ENCODE measurements around the gene RABGAP1L. TPM values are rescaled to one million over a fixed set of nuclear protein-coding genes. Genes with fewer than 3 reads are reported as not detected.

The RABGAP1L gene
- polyA plus RNA-seq, 1 donor (not counting 4 experiments of a cell fraction or from before 2014, with no cell fraction given): 24.2 TPM

- H2AFZ ChIP-seq (ENCODE audit: control insufficient read depth, low read length): no peak overlapping the region
- H3K79me2 ChIP-seq (ENCODE audit: control insufficient read depth, insufficient read depth, low read length): no peaks in the 10 kb centered on the region
- dilution Hi-C loops (cut with MboI; ENCODE audit: extremely low pct_ligation_motif_present, low sequenced_read_pairs): no loop called here
- FAIRE-seq (no peak), DNase-seq (ENCODE audit: low read depth, low spot score) (no peak)
- no peaks in the 10 kb centered on the region for H4K20me1 ChIP-seq (ENCODE audit: control insufficient read depth, extremely low read depth, insufficient read depth, low read length)
- no peaks in the 10 kb centered on the region for H3K4me1 ChIP-seq (ENCODE audit: control insufficient read depth, extremely low read depth, insufficient read depth, low read length)
- H3K27me3 ChIP-seq (ENCODE audit: control insufficient read depth, extremely low read depth, insufficient read depth, low read length): no peaks in the 10 kb centered on the region
- H3K36me3 ChIP-seq (ENCODE audit: control insufficient read depth in 2 of 2, extremely low read depth in 1 of 2, insufficient read depth in 2 of 2, low read length in 2 of 2): peaks cover 0 to 2% of the 10 kb centered on the region in 2 experiments
- H3K4me2 ChIP-seq (ENCODE audit: control insufficient read depth, extremely low read depth, insufficient read depth, low read depth, low read length): no peak overlapping the region
- H3K9me1 ChIP-seq (ENCODE audit: control insufficient read depth, extremely low read depth, insufficient read depth, low read length): no peaks in the 10 kb centered on the region
- H3K9ac ChIP-seq (ENCODE audit: control insufficient read depth, extremely low read depth, insufficient read depth, low read length): no peak overlapping the region
- H3K4me3 ChIP-seq (ENCODE audit: control insufficient read depth in 2 of 3, extremely low read depth in 1 of 3, insufficient read depth in 2 of 3, low read depth in 1 of 3, low read length in 3 of 3): no peak overlapping the region
- no peak overlapping the region for H3K27ac ChIP-seq (ENCODE audit: control insufficient read depth, insufficient read depth, low read length)
- no peaks in the 10 kb centered on the region for H3K9me3 ChIP-seq (ENCODE audit: control insufficient read depth, low read depth, low read length)
- no peak for TF ChIP-seq EZH2 (IDR thresholded peaks at IDR 0.05; ENCODE audit: low read length)
- TF ChIP-seq CTCF (optimal IDR thresholded peaks at IDR 0.05 in 1 of 3, IDR thresholded peaks at IDR 0.05 in 1 of 3, conservative IDR thresholded peaks at IDR 0.05 in 1 of 3; ENCODE audit: extremely low read depth in 1 of 3, insufficient read depth in 2 of 3, low read length in 3 of 3): no peak
Measured at GRCh38 chr1:174297351-174297750, 138.0 kb downstream of the RABGAP1L start.

- Histone ChIP-seq H3K36me3 (ENCODE audit: control insufficient read depth in 2 of 2, extremely low read depth in 1 of 2, insufficient read depth in 2 of 2, low read length in 2 of 2) (peaks cover 0 to 2% of the 10 kb centered on the region in 2 experiments), H3K9me3 (ENCODE audit: control insufficient read depth, low read depth, low read length) (no peaks in the 10 kb centered on the region), H3K79me2 (ENCODE audit: control insufficient read depth, insufficient read depth, low read length) (no peaks in the 10 kb centered on the region), H3K27ac (ENCODE audit: control insufficient read depth, insufficient read depth, low read length) (no peak overlapping the region), H3K27me3 (ENCODE audit: control insufficient read depth, extremely low read depth, insufficient read depth, low read length) (no peaks in the 10 kb centered on the region), H3K4me1 (ENCODE audit: control insufficient read depth, extremely low read depth, insufficient read depth, low read length) (no peaks in the 10 kb centered on the region), H3K4me3 (ENCODE audit: control insufficient read depth in 2 of 3, extremely low read depth in 1 of 3, insufficient read depth in 2 of 3, low read depth in 1 of 3, low read length in 3 of 3) (no peak overlapping the region), H4K20me1 (ENCODE audit: control insufficient read depth, extremely low read depth, insufficient read depth, low read length) (no peaks in the 10 kb centered on the region), H2AFZ (ENCODE audit: control insufficient read depth, low read length) (no peak overlapping the region), H3K9me1 (ENCODE audit: control insufficient read depth, extremely low read depth, insufficient read depth, low read length) (no peaks in the 10 kb centered on the region), H3K4me2 (ENCODE audit: control insufficient read depth, extremely low read depth, insufficient read depth, low read depth, low read length) (no peak overlapping the region), H3K9ac (ENCODE audit: control insufficient read depth, extremely low read depth, insufficient read depth, low read length) (no peak overlapping the region)
- dilution Hi-C loops (cut with MboI; ENCODE audit: extremely low pct_ligation_motif_present, low sequenced_read_pairs): no loop called here
- DNase-seq (ENCODE audit: low read depth, low spot score) (no peak), FAIRE-seq (no peak)
- TF ChIP-seq EZH2 (IDR thresholded peaks at IDR 0.05; ENCODE audit: low read length) (no peak), CTCF (optimal IDR thresholded peaks at IDR 0.05 in 1 of 3, IDR thresholded peaks at IDR 0.05 in 1 of 3, conservative IDR thresholded peaks at IDR 0.05 in 1 of 3; ENCODE audit: extremely low read depth in 1 of 3, insufficient read depth in 2 of 3, low read length in 3 of 3) (peak in 1 of 3 experiments; percentile 18)
Measured at GRCh38 chr1:174301295-174302077, 142.2 kb downstream of the RABGAP1L start.

Measured in keratinocyte (primary cell).